ENCODE data around the gene RRAS.

The RRAS gene

GRCh38 chr19:49614096-49614833 is 25.7 kb downstream of the RRAS start:
- no peak for DNase-seq
- Mint-ChIP-seq H3K36me3 (peaks cover 50% of the 10 kb centered on the region), H3K4me3 (no peak overlapping the region), H3K4me1 (peaks cover 3% of the 10 kb centered on the region), H3K27ac (no peak overlapping the region), H3K27me3 (no peaks in the 10 kb centered on the region), H3K9me3 (no peaks in the 10 kb centered on the region)
- CTCF ChIA-PET, result no interaction called here

GRCh38 chr19:49613374-49613773 is 26.6 kb downstream of the RRAS start:
- Mint-ChIP-seq H3K27me3 (no peaks in the 10 kb centered on the region), H3K36me3 (peaks cover 53% of the 10 kb centered on the region), H3K4me1 (peaks cover 3% of the 10 kb centered on the region), H3K4me3 (no peak overlapping the region), H3K27ac (no peak overlapping the region), H3K9me3 (no peaks in the 10 kb centered on the region)
- DNase-seq, result no peak
- CTCF ChIA-PET, result no interaction called here

- CTCF ChIA-PET, result no interaction called here
- Mint-ChIP-seq H3K36me3 (peaks cover 29% of the 10 kb centered on the region), H3K27ac (no peak overlapping the region), H3K4me1 (peaks cover 3% of the 10 kb centered on the region), H3K9me3 (no peaks in the 10 kb centered on the region), H3K4me3 (no peak overlapping the region), H3K27me3 (no peaks in the 10 kb centered on the region)
- DNase-seq, result no peak
Measured at GRCh38 chr19:49609499-49610092, 30.3 kb downstream of the RRAS start.

GRCh38 chr19:49605605-49606004 is 34.3 kb downstream of the RRAS start:
- H3K4me3 Mint-ChIP-seq, result no peak overlapping the region
- H3K9me3 Mint-ChIP-seq, result no peaks in the 10 kb centered on the region
- H3K4me1 Mint-ChIP-seq, result no peaks in the 10 kb centered on the region
- CTCF ChIA-PET, result no interaction called here
- H3K36me3 Mint-ChIP-seq, result peaks cover 33% of the 10 kb centered on the region
- no peaks in the 10 kb centered on the region for H3K27me3 Mint-ChIP-seq
- DNase-seq, result no peak
- no peak overlapping the region for H3K27ac Mint-ChIP-seq

GRCh38 chr19:49602806-49603205 is 37.1 kb downstream of the RRAS start:
- no peaks in the 10 kb centered on the region for H3K9me3 Mint-ChIP-seq
- no peak overlapping the region for H3K27ac Mint-ChIP-seq
- peaks cover 37% of the 10 kb centered on the region for H3K36me3 Mint-ChIP-seq
- DNase-seq, result no peak
- no peak overlapping the region for H3K4me3 Mint-ChIP-seq
- H3K27me3 Mint-ChIP-seq, result no peaks in the 10 kb centered on the region
- H3K4me1 Mint-ChIP-seq, result no peaks in the 10 kb centered on the region
- CTCF ChIA-PET, result no interaction called here

- Mint-ChIP-seq H3K4me1 (no peaks in the 10 kb centered on the region), H3K36me3 (peaks cover 34% of the 10 kb centered on the region), H3K9me3 (no peaks in the 10 kb centered on the region), H3K27ac (no peak overlapping the region), H3K4me3 (no peak overlapping the region), H3K27me3 (no peaks in the 10 kb centered on the region)
- DNase-seq, result no peak
- CTCF ChIA-PET, result no interaction called here
Measured at GRCh38 chr19:49601482-49602038, 38.4 kb downstream of the RRAS start.

- peaks cover under 1% of the 10 kb centered on the region for H3K4me1 Mint-ChIP-seq
- peaks cover 36% of the 10 kb centered on the region for H3K36me3 Mint-ChIP-seq
- CTCF ChIA-PET, result no interaction called here
- H3K4me3 Mint-ChIP-seq, result no peak overlapping the region
- no peak overlapping the region for H3K27ac Mint-ChIP-seq
- no peak for DNase-seq
- no peaks in the 10 kb centered on the region for H3K27me3 Mint-ChIP-seq
- H3K9me3 Mint-ChIP-seq, result no peaks in the 10 kb centered on the region
Measured at GRCh38 chr19:49599378-49600295, 40.3 kb downstream of the RRAS start.

GRCh38 chr19:49597703-49597974 is 42.3 kb downstream of the RRAS start:
- Mint-ChIP-seq H3K4me3 (no peak overlapping the region), H3K9me3 (no peaks in the 10 kb centered on the region), H3K36me3 (peaks cover 40% of the 10 kb centered on the region), H3K27ac (no peak overlapping the region), H3K4me1 (peaks cover 17% of the 10 kb centered on the region), H3K27me3 (no peaks in the 10 kb centered on the region)
- CTCF ChIA-PET, result no interaction called here
- DNase-seq, result no peak

GRCh38 chr19:49596954-49597702 is 42.8 kb downstream of the RRAS start:
- H3K36me3 Mint-ChIP-seq, result peaks cover 39% of the 10 kb centered on the region

GRCh38 chr19:49596407-49596806 is 43.5 kb downstream of the RRAS start:
- Mint-ChIP-seq H3K4me1 (peaks cover 22% of the 10 kb centered on the region), H3K27ac (no peak overlapping the region), H3K4me3 (no peak overlapping the region), H3K36me3 (peaks cover 35% of the 10 kb centered on the region), H3K9me3 (no peaks in the 10 kb centered on the region), H3K27me3 (no peaks in the 10 kb centered on the region)
- CTCF ChIA-PET, result interaction anchor here (1.2 kb wide), 1 partner anchor 76 kb away, joined by 4 read pairs; no protein-coding TSS in a partner anchor
- no peak for DNase-seq

More at GRCh38 chr19:49596954-49597702, 42.8 kb downstream of the RRAS start:
- H3K27me3 Mint-ChIP-seq, result no peaks in the 10 kb centered on the region
- no peaks in the 10 kb centered on the region for H3K9me3 Mint-ChIP-seq
- H3K4me3 Mint-ChIP-seq, result no peak overlapping the region
- no peak for DNase-seq
- peaks cover 22% of the 10 kb centered on the region for H3K4me1 Mint-ChIP-seq
- CTCF ChIA-PET, result no interaction called here
- H3K27ac Mint-ChIP-seq, result no peak overlapping the region

- Mint-ChIP-seq H3K4me1 (peaks cover 22% of the 10 kb centered on the region), H3K36me3 (peaks cover 31% of the 10 kb centered on the region), H3K4me3 (no peak overlapping the region), H3K27ac (no peak overlapping the region), H3K9me3 (no peaks in the 10 kb centered on the region), H3K27me3 (no peaks in the 10 kb centered on the region)
- CTCF ChIA-PET, result interaction anchor here (1.2 kb wide), 1 partner anchor 77 kb away, joined by 4 read pairs; no protein-coding TSS in a partner anchor
- DNase-seq, result no peak
Measured at GRCh38 chr19:49595819-49596404, 44.0 kb downstream of the RRAS start.

- H3K27me3 Mint-ChIP-seq, result no peaks in the 10 kb centered on the region
- peaks cover 22% of the 10 kb centered on the region for H3K4me1 Mint-ChIP-seq
- no peak overlapping the region for H3K4me3 Mint-ChIP-seq
- no peaks in the 10 kb centered on the region for H3K9me3 Mint-ChIP-seq
- CTCF ChIA-PET, result interaction anchor here (1.2 kb wide), 1 partner anchor 77 kb away, joined by 4 read pairs; no protein-coding TSS in a partner anchor
- no peak for DNase-seq
- H3K27ac Mint-ChIP-seq, result no peak overlapping the region
- peaks cover 28% of the 10 kb centered on the region for H3K36me3 Mint-ChIP-seq
Measured at GRCh38 chr19:49594993-49595818, 44.7 kb downstream of the RRAS start.

Measured in activated naive CD4-positive, alpha-beta T cell treated with anti-CD3 and anti-CD28 coated beads, Interleukin-2, amount 10 ng/mL, durations not matched to agents 7 days and 5 days (primary cell).